Stimulated activated CD8-positive, alpha-beta memory T cell treated with anti-CD3 and anti-CD28 coated beads, Interleukin-15, amount 100 ng/mL, for 1 hour (primary cell): ENCODE results near the gene SLC5A2.
"Not testable (repeated sequence)": the region's sequence is repeated elsewhere in the genome, so short reads cannot be mapped to it uniquely, and the experiment has no call there.

Source experiments
- DNase-seq: peaks from one replicate; pipeline ENCODE4 v3.0.0-alpha.2; 2020; ENCODE audit warnings: low read depth

The SLC5A2 gene

GRCh38 chr16:31529108-31529936 lies 46.4 kb downstream of the SLC5A2 start:
- no peak for DNase-seq

GRCh38 chr16:31529937-31530312 lies 47.0 kb downstream of the SLC5A2 start:
- DNase-seq = no peak

- DNase-seq = no peak
These were observed 47.5 kb downstream of the SLC5A2 start for GRCh38 chr16:31530405-31530804.

GRCh38 chr16:31531096-31531495 lies 48.2 kb downstream of the SLC5A2 start:
- DNase-seq = no peak

- DNase-seq = no peak
These were observed 49.2 kb downstream of the SLC5A2 start for GRCh38 chr16:31532120-31532519.

- no peak for DNase-seq
These were observed 50.0 kb downstream of the SLC5A2 start for GRCh38 chr16:31532896-31533295.

- no peak for DNase-seq
These were observed 52.8 kb downstream of the SLC5A2 start for GRCh38 chr16:31535737-31536136.

GRCh38 chr16:31536804-31537361 lies 54.0 kb downstream of the SLC5A2 start:
- no peak for DNase-seq

- DNase-seq = no peak
These were observed 54.7 kb downstream of the SLC5A2 start for GRCh38 chr16:31537362-31538242.

- DNase-seq = not testable (repeated sequence)
These were observed 55.3 kb downstream of the SLC5A2 start for GRCh38 chr16:31538243-31538598.

GRCh38 chr16:31539762-31540161 lies 56.8 kb downstream of the SLC5A2 start:
- DNase-seq = not testable (repeated sequence)
